Left renal cortex interstitium (tissue), 4 donors: ENCODE data around the gene UBXN10. TPM values are rescaled to one million over a fixed set of nuclear protein-coding genes. Genes with fewer than 3 reads are reported as not detected.
A peak's percentile ranks its signal among the peaks of the same experiment; 100 is the strongest.
"Not testable (repeated sequence)": the region's sequence is repeated elsewhere in the genome, so short reads cannot be mapped to it uniquely, and the experiment has no call there.

ENCODE experiments used
- DNase-seq, 4 donors: peaks; one replicate each; pipeline ENCODE4 v3.0.0-alpha.2; 2013; ENCODE audit warnings: low read depth in 4 of 4, low spot score in 2 of 4, missing footprints in 1 of 4
- polyA plus RNA-seq, 4 donors: library from polyadenylated mRNA; unstranded; fragments of 120-200 nt; gene quantifications; one replicate each; pipeline ENCODE4 v1.2.1, GENCODE V29; 2013; ENCODE audit not compliant: insufficient read length in 4 of 4

The UBXN10 gene
- polyA plus RNA-seq, 4 donors, result 4.9 to 5.9 (median 5.5) TPM

- no peak for DNase-seq
Measured at GRCh38 chr1:20198918-20199317, 13.0 kb downstream of the UBXN10 start.

- no peak for DNase-seq
Measured at GRCh38 chr1:20199403-20199802, 13.5 kb downstream of the UBXN10 start.

- no peak for DNase-seq
Measured at GRCh38 chr1:20199840-20200239, 13.9 kb downstream of the UBXN10 start.

- DNase-seq, result no peak
Measured at GRCh38 chr1:20200966-20201365, 15.1 kb downstream of the UBXN10 start.

- DNase-seq, result no peak
Measured at GRCh38 chr1:20202166-20202565, 16.3 kb downstream of the UBXN10 start.

- no peak for DNase-seq
Measured at GRCh38 chr1:20207546-20207945, 21.6 kb downstream of the UBXN10 start.

- DNase-seq, result no peak
Measured at GRCh38 chr1:20209471-20209870, 23.6 kb downstream of the UBXN10 start.

- no peak for DNase-seq
Measured at GRCh38 chr1:20210736-20211460, 25.0 kb downstream of the UBXN10 start.

GRCh38 chr1:20211511-20211931 is 25.6 kb downstream of the UBXN10 start:
- DNase-seq, result no peak

- no peak for DNase-seq
Measured at GRCh38 chr1:20212085-20212684, 26.3 kb downstream of the UBXN10 start.

GRCh38 chr1:20212685-20213331 is 26.9 kb downstream of the UBXN10 start:
- peak; percentile 37 to 79 (median 61) for DNase-seq

- no peak for DNase-seq
Measured at GRCh38 chr1:20215716-20216115, 29.8 kb downstream of the UBXN10 start.

- DNase-seq, result no peak
Measured at GRCh38 chr1:20216574-20216973, 30.7 kb downstream of the UBXN10 start.

- not testable (repeated sequence) for DNase-seq
Measured at GRCh38 chr1:20219053-20219452, 33.2 kb downstream of the UBXN10 start.

GRCh38 chr1:20220036-20220435 is 34.1 kb downstream of the UBXN10 start:
- DNase-seq, result no peak

GRCh38 chr1:20223106-20223505 is 37.2 kb downstream of the UBXN10 start:
- no peak for DNase-seq

GRCh38 chr1:20223551-20224419 is 37.9 kb downstream of the UBXN10 start:
- DNase-seq, result no peak

- DNase-seq, result no peak
Measured at GRCh38 chr1:20224546-20224945, 38.6 kb downstream of the UBXN10 start.

GRCh38 chr1:20227704-20228103 is 41.8 kb downstream of the UBXN10 start:
- DNase-seq, result no peak

- no peak for DNase-seq
Measured at GRCh38 chr1:20228314-20228825, 42.5 kb downstream of the UBXN10 start.

- DNase-seq, result no peak
Measured at GRCh38 chr1:20229171-20229570, 43.3 kb downstream of the UBXN10 start.
